Tibial artery (tissue), 4 donors: ENCODE measurements around the gene CPN1.

Source experiments
- DNase-seq, 2 donors: peaks; one replicate each; pipeline ENCODE4 v3.0.0-alpha.2; 2019
- H3K27ac ChIP-seq, 2 donors: fragments of 200-600 bp; sonication (generic) in 1 of 2; 1 replicate in 1 of 2; 2 replicates in 1 of 2; pipeline ENCODE4 v1.5.1; 2018 to 2019; ENCODE audit warnings: mild to moderate bottlenecking in 1 of 2
- H3K27me3 ChIP-seq, 2 donors: fragments of 200-600 bp; sonication (generic) in 1 of 2; one replicate each; pipeline versions ENCODE4 v1.5.1 to v1.6.0; 2016 to 2019
- H3K36me3 ChIP-seq, 3 donors: fragments of 200-600 bp; sonication (generic) in 2 of 3; one replicate each; pipeline ENCODE4 v1.5.1; 2016 to 2019; ENCODE audit warnings: mild to moderate bottlenecking in 2 of 3
- H3K4me1 ChIP-seq, 4 donors: fragments of 200-600 bp; sonication (generic) in 2 of 4; 1 replicate in 3 of 4; 2 replicates in 1 of 4; pipeline ENCODE4 v1.5.1; 2016 to 2019
- H3K4me3 ChIP-seq, 2 donors: fragments of 200-600 bp; sonication (generic) in 1 of 2; 1 replicate in 1 of 2; 2 replicates in 1 of 2; pipeline ENCODE4 v1.5.1; 2018 to 2019; ENCODE audit warnings: mild to moderate bottlenecking in 2 of 2
- H3K9me3 ChIP-seq, 3 donors: fragments of 200-600 bp; sonication (generic) in 1 of 3; one replicate each; pipeline ENCODE4 v1.5.1; 2016 to 2019
- CTCF ChIP-seq, 2 experiments: fragments of 200-600 bp in 1 of 2; fragments of 450-650 bp in 1 of 2; IDR thresholded peaks; one replicate each; pipeline ENCODE4 v1.5.1; 2017 to 2019; ENCODE audit warnings: antibody characterized with exemption in 2 of 2, mild to moderate bottlenecking in 1 of 2, moderate library complexity in 1 of 2
- intact Hi-C: fragments of 100-400 bp; cut with DNase I; formaldehyde crosslinking; loops from one replicate; pipeline ENCODE4 v1.15.0; 2023; ENCODE audit warnings: low total_unique reads

CPN1 gene

GRCh38 chr10:100036850-100037249 is 44.8 kb downstream of the CPN1 start:
- Histone ChIP-seq H3K36me3 (no peaks in the 10 kb centered on the region), H3K4me1 (no peaks in the 10 kb centered on the region), H3K27ac (no peak overlapping the region), H3K27me3 (peaks cover 0 to 3% of the 10 kb centered on the region in 2 donors), H3K9me3 (no peaks in the 10 kb centered on the region), H3K4me3 (no peak overlapping the region)
- no peak for DNase-seq
- intact Hi-C loops, result no loop called here
- TF ChIP-seq CTCF (IDR thresholded peaks at IDR 0.05), result no peak

- peaks cover 0 to 1% of the 10 kb centered on the region in 2 donors for H3K27me3 ChIP-seq
- no peaks in the 10 kb centered on the region for H3K9me3 ChIP-seq
- no peak overlapping the region for H3K27ac ChIP-seq
- no peaks in the 10 kb centered on the region for H3K4me1 ChIP-seq
- no peak for TF ChIP-seq CTCF (IDR thresholded peaks at IDR 0.05)
- DNase-seq, result no peak
- H3K36me3 ChIP-seq, result no peaks in the 10 kb centered on the region
- H3K4me3 ChIP-seq, result no peak overlapping the region
- intact Hi-C loops, result no loop called here
These were observed 47.8 kb downstream of the CPN1 start for GRCh38 chr10:100033766-100034418.

GRCh38 chr10:100027416-100027815 is 54.3 kb downstream of the CPN1 start:
- Histone ChIP-seq H3K9me3 (peaks cover 0 to 16% (median 0%) of the 10 kb centered on the region in 3 donors), H3K36me3 (no peaks in the 10 kb centered on the region), H3K27ac (no peak overlapping the region), H3K4me3 (no peak overlapping the region), H3K4me1 (no peaks in the 10 kb centered on the region), H3K27me3 (no peaks in the 10 kb centered on the region)
- DNase-seq, result no peak
- intact Hi-C loops, result no loop called here
- no peak for TF ChIP-seq CTCF (IDR thresholded peaks at IDR 0.05)

- H3K4me1 ChIP-seq, result no peaks in the 10 kb centered on the region
- peaks cover 0 to 9% of the 10 kb centered on the region in 2 donors for H3K27me3 ChIP-seq
- no peak overlapping the region for H3K27ac ChIP-seq
- TF ChIP-seq CTCF (IDR thresholded peaks at IDR 0.05), result no peak
- DNase-seq, result no peak
- intact Hi-C loops, result no loop called here
- H3K9me3 ChIP-seq, result peaks cover 0 to 16% (median 0%) of the 10 kb centered on the region in 3 donors
- H3K4me3 ChIP-seq, result no peak overlapping the region
- no peaks in the 10 kb centered on the region for H3K36me3 ChIP-seq
These were observed 56.1 kb downstream of the CPN1 start for GRCh38 chr10:100025576-100025975.

GRCh38 chr10:100024748-100025147 is 56.9 kb downstream of the CPN1 start:
- peaks cover 0 to 15% of the 10 kb centered on the region in 2 donors for H3K27me3 ChIP-seq
- intact Hi-C loops, result no loop called here
- no peak overlapping the region for H3K27ac ChIP-seq
- no peak overlapping the region for H3K4me3 ChIP-seq
- no peaks in the 10 kb centered on the region for H3K36me3 ChIP-seq
- DNase-seq, result no peak
- TF ChIP-seq CTCF (IDR thresholded peaks at IDR 0.05), result no peak
- H3K4me1 ChIP-seq, result no peaks in the 10 kb centered on the region
- H3K9me3 ChIP-seq, result peaks cover 0 to 16% (median 0%) of the 10 kb centered on the region in 3 donors
